GM12875 (cell line): ENCODE measurements around the gene VGLL4.

Experiments used
- H3K4me3 ChIP-seq: one replicate; pipeline ENCODE4 v1.5.1; 2011; ENCODE audit warnings: low read depth, low read length, control low read depth
- TF ChIP-seq, protein P1 (sequence below): IDR thresholded peaks from 2 replicates; pipeline ENCODE4 v1.5.1; 2011; ENCODE audit warnings: low read depth, mild to moderate bottlenecking, control low read depth, inconsistent platforms, low read length, moderate library complexity, borderline replicate concordance; ENCODE audit not compliant: insufficient read depth

VGLL4 gene

GRCh38 chr3:11509173-11510000, 134.3 kb downstream of the VGLL4 start:
- TF ChIP-seq, protein P1, sequence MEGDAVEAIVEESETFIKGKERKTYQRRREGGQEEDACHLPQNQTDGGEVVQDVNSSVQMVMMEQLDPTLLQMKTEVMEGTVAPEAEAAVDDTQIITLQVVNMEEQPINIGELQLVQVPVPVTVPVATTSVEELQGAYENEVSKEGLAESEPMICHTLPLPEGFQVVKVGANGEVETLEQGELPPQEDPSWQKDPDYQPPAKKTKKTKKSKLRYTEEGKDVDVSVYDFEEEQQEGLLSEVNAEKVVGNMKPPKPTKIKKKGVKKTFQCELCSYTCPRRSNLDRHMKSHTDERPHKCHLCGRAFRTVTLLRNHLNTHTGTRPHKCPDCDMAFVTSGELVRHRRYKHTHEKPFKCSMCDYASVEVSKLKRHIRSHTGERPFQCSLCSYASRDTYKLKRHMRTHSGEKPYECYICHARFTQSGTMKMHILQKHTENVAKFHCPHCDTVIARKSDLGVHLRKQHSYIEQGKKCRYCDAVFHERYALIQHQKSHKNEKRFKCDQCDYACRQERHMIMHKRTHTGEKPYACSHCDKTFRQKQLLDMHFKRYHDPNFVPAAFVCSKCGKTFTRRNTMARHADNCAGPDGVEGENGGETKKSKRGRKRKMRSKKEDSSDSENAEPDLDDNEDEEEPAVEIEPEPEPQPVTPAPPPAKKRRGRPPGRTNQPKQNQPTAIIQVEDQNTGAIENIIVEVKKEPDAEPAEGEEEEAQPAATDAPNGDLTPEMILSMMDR, result no peak
- H3K4me3 ChIP-seq, result no peak overlapping the region

DNA sequence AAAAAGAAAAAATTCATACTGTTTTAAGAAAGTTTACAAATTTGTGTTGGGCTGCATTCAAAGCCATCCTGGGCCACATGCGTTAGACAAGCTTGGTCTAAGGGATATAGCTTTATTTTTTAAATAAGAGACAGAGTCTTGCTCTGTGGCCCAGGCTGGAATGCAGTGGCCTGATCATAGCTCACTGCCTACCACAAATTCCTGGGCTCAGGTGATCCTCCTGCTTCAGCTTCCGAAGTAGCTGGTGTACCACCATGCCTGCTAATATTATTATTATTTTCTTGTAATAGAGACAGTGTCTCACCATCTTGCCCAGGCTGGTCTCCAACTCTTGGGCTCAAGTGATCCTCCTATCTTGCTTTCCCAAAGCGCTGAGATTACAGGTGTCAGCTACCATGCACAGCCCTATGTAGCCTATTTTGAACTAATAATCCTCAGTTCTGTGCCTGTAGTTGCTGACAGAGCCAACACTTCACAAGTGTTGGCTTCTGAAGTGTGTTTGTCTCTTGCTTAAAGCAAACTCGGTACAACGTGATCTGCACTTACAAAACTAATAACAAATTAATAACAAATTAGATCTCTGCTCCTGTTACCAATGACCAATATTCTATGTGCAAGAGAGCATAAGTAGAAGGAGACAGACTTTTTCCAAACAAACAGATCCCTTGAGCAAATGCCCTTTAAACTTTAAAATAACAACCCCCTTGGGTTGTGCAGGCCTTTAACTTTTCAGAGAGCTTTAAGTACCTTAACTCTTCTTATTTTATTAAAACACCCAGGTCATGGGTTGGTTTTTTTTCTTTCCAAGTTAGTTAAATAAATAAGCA, 135.2 kb downstream of the VGLL4 start:
- TF ChIP-seq, protein P1, result no peak
- H3K4me3 ChIP-seq, result no peak overlapping the region

DNA sequence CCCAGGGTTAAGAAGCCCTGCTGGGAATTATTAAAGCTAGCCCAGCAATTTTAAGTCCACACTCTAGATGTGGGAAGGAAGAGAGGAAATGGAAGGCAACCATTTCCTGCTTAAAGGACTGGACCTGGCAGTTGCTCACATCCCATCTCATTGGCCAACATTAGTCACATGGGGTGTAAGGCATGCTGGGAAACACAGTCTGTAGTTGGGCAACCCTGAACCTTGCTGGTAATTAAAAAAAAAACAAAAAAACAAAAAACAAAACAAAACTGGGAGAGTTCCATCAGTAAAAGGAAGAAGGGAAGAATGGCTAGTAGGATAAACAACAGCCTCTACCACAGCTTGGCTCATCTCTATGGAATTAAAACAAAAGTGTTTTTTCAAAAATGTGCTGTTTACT, 136.0 kb downstream of the VGLL4 start:
- H3K4me3 ChIP-seq, result no peak overlapping the region
- TF ChIP-seq, protein P1, result no peak
